Prostate gland (tissue), 2 donors: ENCODE measurements around the gene AGPAT1. TPM values are rescaled to one million over a fixed set of nuclear protein-coding genes. Genes with fewer than 3 reads are reported as not detected.

ENCODE experiments used
- DNase-seq: peaks from one replicate; pipeline ENCODE4 v3.0.0-alpha.2; 2019; ENCODE audit warnings: low spot score
- H3K27ac ChIP-seq, 2 donors: fragments of 200-600 bp; sonication (generic); 2 replicates each; pipeline ENCODE4 v1.5.1; 2017 to 2019
- H3K27me3 ChIP-seq: fragments of 200-600 bp; sonication (generic); replicated peaks from 2 replicates; pipeline ENCODE4 v1.5.1; 2019; ENCODE audit not compliant: insufficient read depth
- H3K36me3 ChIP-seq, 2 donors: fragments of 200-600 bp; sonication (generic); 1 replicate in 1 of 2; 2 replicates in 1 of 2; pipeline versions ENCODE4 v1.5.1 to v1.8.1; 2017 to 2019
- H3K4me1 ChIP-seq: fragments of 200-600 bp; sonication (generic); replicated peaks from 2 replicates; pipeline ENCODE4 v1.5.1; 2019
- H3K4me3 ChIP-seq, 2 donors: fragments of 200-600 bp; sonication (generic); 2 replicates each; pipeline ENCODE4 v1.5.1; 2017 to 2019
- H3K9me3 ChIP-seq: fragments of 200-600 bp; sonication (generic); 2 replicates; pipeline ENCODE4 v1.5.1; 2017
- CTCF ChIP-seq, 4 experiments: fragments of 200-600 bp in 2 of 4; fragments of 450-650 bp in 2 of 4; sonication (generic) in 2 of 4; IDR thresholded peaks; 1 replicate in 3 of 4; 2 replicates in 1 of 4; pipeline ENCODE4 v1.5.1; 2016 to 2019; ENCODE audit warnings: antibody characterized with exemption in 4 of 4, mild to moderate bottlenecking in 2 of 4, moderate library complexity in 2 of 4
- POLR2A ChIP-seq: fragments of 450-650 bp; IDR thresholded peaks from one replicate; pipeline ENCODE4 v1.6.1; 2016; ENCODE audit warnings: antibody characterized with exemption, mild to moderate bottlenecking
- POLR2AphosphoS5 ChIP-seq: sonication (generic); formaldehyde crosslinking; IDR thresholded peaks from one replicate; pipeline ENCODE4 v1.6.1; 2017; ENCODE audit warnings: antibody characterized with exemption
- WGBS: methylation state at CpG from one replicate; pipeline ENCODE4 v1.1.5; 2018; 5-methylcytosine and 5-hydroxymethylcytosine counted together
- intact Hi-C: fragments of 100-400 bp; cut with DNase I; formaldehyde crosslinking; loops from one replicate; pipeline ENCODE4 v1.14.2; 2022
- total RNA-seq, 2 donors: library from RNA; depleted of rRNA; stranded (reverse); fragments of >200 nt; gene quantifications; one replicate each; pipeline ENCODE4 v1.1.0, GENCODE V29; 2016

AGPAT1 gene
- total RNA-seq, 2 donors from 2014 or later, result 52.6 to 113 TPM

DNA sequence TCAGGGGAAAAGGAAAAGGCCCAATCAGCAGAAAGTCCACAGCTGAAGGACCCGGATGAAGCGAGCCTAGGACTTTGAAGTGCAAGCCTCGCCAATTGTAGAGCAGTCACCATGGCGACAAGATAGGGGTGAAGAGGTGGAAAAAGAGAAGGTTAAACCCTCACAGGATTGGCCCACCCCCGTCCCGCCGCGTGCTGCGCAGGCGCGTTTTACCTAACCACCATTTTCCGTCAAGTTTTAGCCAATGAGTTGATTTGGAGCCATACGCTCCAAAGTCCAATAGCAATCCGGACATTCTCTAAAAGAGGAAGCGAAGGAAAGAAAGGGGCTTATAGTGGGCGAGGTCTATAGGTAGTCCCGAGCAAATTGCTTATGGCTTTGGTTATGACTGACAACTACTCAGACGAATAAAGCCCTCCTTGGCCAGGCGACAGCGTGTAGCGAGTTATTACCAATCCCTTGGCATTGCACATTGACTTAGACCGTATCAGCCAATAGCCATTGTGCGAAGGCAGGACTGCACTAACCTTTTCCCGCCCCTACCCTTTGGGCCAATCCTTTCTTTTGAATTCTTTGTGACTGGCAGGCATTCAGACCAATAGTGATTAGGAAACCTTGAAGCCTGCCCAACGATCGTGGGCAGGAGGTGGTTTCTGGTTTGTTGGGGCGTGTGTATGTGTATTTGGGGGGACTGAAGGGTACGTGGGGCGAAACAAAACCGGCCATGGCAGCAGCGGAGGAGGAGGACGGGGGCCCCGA, 2.1 kb upstream of the AGPAT1 start, which contains the start of gene RNF5:
Gene RNF5 (plus strand): TSS at position 618 of the 759 bp plus-strand sequence. CDS start 107 bp downstream, at position 725.
- H3K27ac ChIP-seq, result peak within 1 kb of the TSS; percentile 93
- TF ChIP-seq POLR2AphosphoS5 (peak; percentile 97), CTCF (IDR thresholded peaks at IDR 0.05) (no peak), POLR2A (no peak)
- intact Hi-C loops, result loop anchor here (5.0 kb wide), 1 partner anchor 281 kb away; the partner anchor contains the start of gene EHMT2
- no peaks in the 10 kb centered on the region for H3K9me3 ChIP-seq
- peaks cover 0 to 5% of the 10 kb centered on the region in 2 donors for H3K36me3 ChIP-seq
- H3K4me3 ChIP-seq, result peak within 1 kb of the TSS; percentile 50 to 59
- peak; percentile 99 for DNase-seq
- no peaks in the 10 kb centered on the region for H3K4me1 ChIP-seq
- H3K27me3 ChIP-seq, result no peaks in the 10 kb centered on the region
- WGBS, result under 1% methylated on average over 33 of the region's 33 CpGs

DNA sequence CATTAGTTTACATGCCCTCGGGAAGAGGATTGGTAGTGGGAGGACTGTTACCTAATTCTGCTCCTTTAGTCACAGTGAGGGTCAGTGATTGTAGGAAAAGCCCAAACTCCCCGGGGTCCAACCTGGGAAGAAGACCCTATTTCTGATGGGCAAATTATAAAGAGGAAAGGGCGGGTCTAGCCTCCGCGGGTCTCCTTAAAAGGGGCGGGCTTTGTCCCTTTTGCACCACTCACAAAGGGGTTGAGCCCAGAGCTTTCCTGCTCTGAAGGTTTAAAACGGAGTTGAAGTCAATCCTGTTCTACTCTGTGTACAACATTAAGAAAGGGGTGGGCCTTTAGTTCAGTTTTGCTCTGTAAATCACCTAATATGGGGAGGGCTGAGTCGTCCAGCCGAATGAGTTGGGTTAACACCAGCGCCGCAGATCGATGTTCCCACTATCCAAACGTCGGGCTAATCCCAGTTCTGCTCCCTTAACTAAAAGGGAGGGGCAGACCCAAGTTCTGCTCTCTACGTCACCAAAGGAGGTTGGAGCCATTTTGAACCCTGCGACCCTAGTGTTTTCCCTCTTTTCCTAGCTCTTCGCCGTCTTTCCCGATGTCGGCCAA, 1.4 kb upstream of the AGPAT1 start:
- Histone ChIP-seq H3K4me3 (peak overlapping the region; percentile 50 to 59), H3K27me3 (no peaks in the 10 kb centered on the region), H3K27ac (peak overlapping the region; percentile 93), H3K4me1 (no peaks in the 10 kb centered on the region), H3K36me3 (peaks cover 0 to under 1% of the 10 kb centered on the region in 2 donors), H3K9me3 (no peaks in the 10 kb centered on the region)
- TF ChIP-seq POLR2A (peak; percentile 54), CTCF (IDR thresholded peaks at IDR 0.05) (peak in 1 of 4 experiments; percentile 2), POLR2AphosphoS5 (no peak)
- intact Hi-C loops, result loop anchor here (5.0 kb wide), 1 partner anchor 280 kb away; the partner anchor contains the start of gene EHMT2
- WGBS, result 0% methylated on average over 20 of the region's 20 CpGs
- no peak for DNase-seq

GRCh38 chr6:32176476-32177182, 745 bp upstream of the AGPAT1 start:
- Histone ChIP-seq H3K4me3 (peak overlapping the region; percentile 94), H3K9me3 (no peaks in the 10 kb centered on the region), H3K27ac (peak overlapping the region; percentile 93), H3K4me1 (no peaks in the 10 kb centered on the region), H3K36me3 (no peaks in the 10 kb centered on the region), H3K27me3 (no peaks in the 10 kb centered on the region)
- TF ChIP-seq CTCF (IDR thresholded peaks at IDR 0.05) (no peak), POLR2AphosphoS5 (no peak), POLR2A (no peak)
- no peak for DNase-seq
- intact Hi-C loops, result loop anchor here (5.0 kb wide), 1 partner anchor 279 kb away; the partner anchor contains the start of gene EHMT2
- WGBS, result 10% methylated on average over 5 of the region's 5 CpGs

- no peaks in the 10 kb centered on the region for H3K36me3 ChIP-seq
- intact Hi-C loops, result loop anchor here (5.0 kb wide), 1 partner anchor 278 kb away; the partner anchor contains the start of gene EHMT2
- 8% methylated on average over 2 of the region's 2 CpGs for WGBS
- H3K27me3 ChIP-seq, result no peaks in the 10 kb centered on the region
- no peak for DNase-seq
- H3K4me1 ChIP-seq, result no peaks in the 10 kb centered on the region
- H3K9me3 ChIP-seq, result no peaks in the 10 kb centered on the region
- H3K4me3 ChIP-seq, result peak overlapping the region; percentile 94
- no peak for TF ChIP-seq POLR2A
- H3K27ac ChIP-seq, result peak overlapping the region; percentile 93
These were observed 568 bp downstream of the AGPAT1 start for GRCh38 chr6:32175322-32175710.

- intact Hi-C loops, result no loop called here
- no peak for TF ChIP-seq POLR2AphosphoS5
- TF ChIP-seq CTCF (IDR thresholded peaks at IDR 0.05), result no peak
- TF ChIP-seq POLR2A, result no peak
These were observed 1.5 kb downstream of the AGPAT1 start for GRCh38 chr6:32174416-32174815.

More at GRCh38 chr6:32174416-32174815, 1.5 kb downstream of the AGPAT1 start:
- 93% methylated on average over 1 of the region's 1 CpG for WGBS
- no peak for DNase-seq
- Histone ChIP-seq H3K9me3 (no peaks in the 10 kb centered on the region), H3K4me3 (no peak overlapping the region), H3K27ac (no peak overlapping the region), H3K4me1 (no peaks in the 10 kb centered on the region), H3K27me3 (no peaks in the 10 kb centered on the region), H3K36me3 (no peaks in the 10 kb centered on the region)
